HCEC 1CT (cell line): ENCODE data around the gene YARS2.
"Not testable (repeated sequence)": the region's sequence is repeated elsewhere in the genome, so short reads cannot be mapped to it uniquely, and the experiment has no call there.

ENCODE experiments used
- DNase-seq: peaks from one replicate; pipeline ENCODE4 v3.0.0-alpha.2; 2017

The YARS2 gene

DNA sequence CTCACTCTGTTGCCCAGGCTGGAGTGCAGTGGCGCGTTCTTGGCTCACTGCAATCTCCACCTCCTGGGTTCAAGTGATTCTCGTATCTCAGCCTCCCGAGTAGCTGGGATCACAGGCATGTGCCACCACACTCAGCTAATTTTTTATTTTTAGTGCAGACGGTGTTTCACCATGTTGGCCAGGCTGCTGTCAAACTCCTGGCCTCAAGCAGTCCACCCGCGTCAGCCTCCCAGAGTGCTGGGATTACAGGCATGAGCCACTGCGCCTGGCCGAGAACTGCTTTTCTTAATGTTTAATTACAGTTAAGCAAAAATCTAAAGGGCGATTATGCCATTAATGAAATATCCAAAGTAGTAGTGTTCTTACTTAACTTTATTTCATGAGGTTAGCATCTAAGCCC, 13.6 kb downstream of the YARS2 start:
- DNase-seq: no peak

DNA sequence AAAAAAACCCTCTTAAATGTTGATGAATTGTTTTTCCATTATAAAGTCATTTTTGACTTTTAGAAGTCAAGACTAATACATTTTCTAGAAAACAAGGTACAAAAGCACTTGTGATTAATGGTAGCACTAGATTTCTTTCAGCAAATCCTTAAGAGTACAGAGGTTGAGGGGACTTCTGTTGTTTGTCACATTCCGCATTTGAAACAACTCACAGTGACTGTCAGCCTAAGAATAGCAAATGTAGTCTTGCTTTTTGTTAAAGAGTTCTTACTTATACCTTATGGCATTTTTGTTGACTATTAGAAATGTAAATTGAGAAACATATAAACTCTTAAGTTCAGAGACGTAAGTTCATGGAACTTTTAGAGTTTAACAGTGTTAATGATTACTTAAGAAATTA, 16.4 kb downstream of the YARS2 start:
- DNase-seq: no peak

DNA sequence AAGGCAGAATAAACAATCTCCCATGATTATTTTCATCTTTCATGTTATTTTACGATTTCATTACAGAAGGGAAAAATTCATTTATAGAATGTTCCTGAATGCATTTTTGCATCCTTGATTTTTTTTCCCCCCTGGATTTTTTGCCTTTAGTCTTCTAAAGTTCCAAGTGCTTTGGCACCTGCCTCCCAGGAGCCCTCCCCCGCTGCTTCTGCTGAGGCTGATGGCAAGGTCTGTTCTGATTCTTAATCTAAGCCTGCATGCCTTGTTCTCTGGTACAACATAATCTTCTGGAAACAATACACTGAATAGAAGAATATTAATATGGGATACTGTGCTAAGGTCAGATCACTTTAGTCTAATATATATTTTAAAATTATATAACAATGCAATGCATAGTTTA, 18.0 kb downstream of the YARS2 start:
- DNase-seq: no peak

DNA sequence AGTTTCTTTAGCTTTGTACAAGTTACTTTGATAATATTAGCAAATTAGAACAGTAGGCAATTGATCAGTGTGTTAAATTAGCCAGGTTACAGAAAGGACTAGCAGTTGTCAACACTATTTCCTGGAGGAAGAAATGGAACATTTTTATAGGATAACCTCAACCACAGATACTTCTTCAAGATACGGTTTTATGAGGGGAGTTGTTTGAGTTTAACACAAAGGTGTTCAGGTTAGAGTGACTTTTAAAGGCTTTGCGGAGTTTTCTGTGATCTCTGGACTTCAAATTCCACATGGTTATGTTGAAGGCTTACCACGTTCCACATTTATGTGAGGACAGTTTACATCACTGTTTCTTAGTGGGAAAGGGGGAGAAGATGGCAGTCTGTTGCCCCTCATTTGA, 19.3 kb downstream of the YARS2 start:
- DNase-seq: no peak

DNA sequence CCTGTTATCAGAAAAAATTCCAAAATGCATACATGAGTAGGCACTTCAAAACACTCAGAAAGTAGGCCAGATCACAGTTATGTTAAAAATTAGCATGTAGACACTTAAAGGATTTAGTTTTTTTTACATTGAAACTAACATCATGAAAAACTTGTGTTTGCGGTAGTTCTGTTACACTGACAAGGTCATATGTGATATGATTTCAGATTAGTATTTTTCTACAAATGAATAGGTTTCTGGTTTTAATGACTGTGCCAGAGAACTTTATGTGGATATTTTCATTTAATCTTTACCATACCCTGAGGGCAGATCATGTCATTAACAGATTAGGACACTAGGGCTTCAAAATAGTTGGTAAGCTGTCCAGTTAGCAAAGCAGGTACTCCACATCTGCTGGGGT, 20.7 kb downstream of the YARS2 start:
- no peak for DNase-seq

DNA sequence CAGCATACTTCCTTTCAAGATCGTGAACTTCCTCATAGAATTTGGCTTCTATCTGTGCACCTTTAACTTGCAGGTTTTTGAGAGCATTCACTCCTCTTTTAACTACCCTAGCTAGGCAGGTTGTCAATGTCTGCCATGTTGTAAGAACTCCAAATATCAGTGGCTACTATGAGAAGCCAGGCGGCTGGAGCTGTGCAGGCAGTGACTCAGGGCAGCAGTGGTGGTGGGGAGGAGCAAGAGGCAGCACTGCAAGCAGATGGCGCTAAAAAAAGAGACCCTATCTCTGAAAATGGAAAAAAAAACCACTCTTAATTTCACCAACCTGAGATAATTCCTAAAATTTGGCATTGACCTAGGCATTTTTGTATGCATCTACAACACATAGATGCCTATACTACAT, 28.5 kb downstream of the YARS2 start:
- DNase-seq: no peak

DNA sequence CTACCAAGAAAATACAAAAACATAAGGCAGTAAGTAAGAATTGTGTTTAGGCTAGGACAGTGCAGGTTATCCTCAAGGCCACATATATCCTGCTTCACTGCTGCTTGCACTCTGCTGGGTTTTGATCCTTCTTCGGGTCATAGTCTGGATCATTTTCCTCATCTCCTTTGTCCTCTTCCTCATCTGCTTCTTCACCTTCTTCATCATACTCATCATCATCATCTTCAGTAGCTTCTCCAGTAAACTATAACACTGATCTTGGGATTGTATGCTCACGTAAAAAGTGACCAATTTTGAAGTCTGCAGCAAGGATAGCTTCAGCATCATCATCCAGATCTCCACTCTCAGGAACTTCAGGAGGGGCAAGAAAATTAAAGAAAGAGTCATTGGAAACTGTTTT, 29.4 kb downstream of the YARS2 start:
- no peak for DNase-seq

DNA sequence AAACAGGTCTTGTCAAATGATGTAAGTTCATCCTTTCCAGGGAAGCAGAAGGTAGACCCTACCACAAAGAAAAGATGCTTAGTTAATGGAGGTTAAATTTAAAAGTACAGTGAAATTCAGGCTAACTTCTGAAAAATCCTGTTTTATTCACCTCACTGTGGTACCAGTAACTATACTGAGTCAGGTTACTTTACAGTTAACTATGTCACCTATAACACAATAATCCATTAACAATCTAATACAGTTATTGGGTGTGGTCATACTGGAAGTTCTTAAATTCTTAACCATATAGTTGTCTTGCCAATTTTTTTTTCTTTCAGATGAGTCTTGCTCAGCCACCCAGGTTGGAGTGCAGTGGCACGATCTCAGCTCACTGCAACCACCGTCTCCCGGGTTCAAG, 30.4 kb downstream of the YARS2 start:
- DNase-seq: not testable (repeated sequence)

DNA sequence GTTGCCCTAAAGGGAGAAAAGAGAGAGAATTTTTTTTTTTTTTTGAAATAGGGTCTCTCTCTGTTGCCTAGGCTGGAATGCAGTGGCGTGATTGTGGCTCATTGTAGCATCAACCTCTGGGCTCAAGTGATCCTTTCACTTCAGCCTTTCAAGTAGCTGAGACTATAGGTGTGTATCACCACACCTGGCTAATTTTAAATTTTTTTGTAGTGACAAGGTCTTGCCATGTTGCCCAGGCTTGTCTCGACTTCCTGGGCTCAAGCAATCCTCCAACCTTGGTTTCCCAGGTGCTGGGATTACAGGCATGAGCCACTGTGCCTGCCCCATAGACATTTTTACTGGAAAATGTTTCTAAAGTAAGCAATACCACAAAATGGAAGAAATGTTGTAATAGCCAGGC, 36.8 kb downstream of the YARS2 start:
- no peak for DNase-seq

GRCh38 chr12:32714772-32715171, 40.9 kb downstream of the YARS2 start:
- DNase-seq: no peak

DNA sequence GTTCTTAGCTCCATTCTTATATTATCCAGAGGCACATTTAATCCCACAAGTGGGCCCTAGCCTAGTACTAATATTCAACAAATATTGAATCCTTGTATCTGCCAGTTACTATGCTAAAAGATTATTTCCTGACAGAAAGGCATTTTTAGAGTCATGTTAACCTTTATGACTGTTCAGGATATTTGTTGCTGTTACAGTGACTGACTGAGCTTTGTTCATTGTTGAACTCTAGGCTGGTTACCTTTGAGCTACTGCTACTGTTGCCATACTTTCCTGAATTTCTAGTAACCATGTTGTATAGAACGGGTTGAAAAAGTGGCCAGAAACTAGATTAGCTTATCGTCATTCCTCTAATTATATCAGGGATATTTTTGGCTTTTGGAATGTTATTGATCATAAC, 46.8 kb downstream of the YARS2 start:
- no peak for DNase-seq

DNA sequence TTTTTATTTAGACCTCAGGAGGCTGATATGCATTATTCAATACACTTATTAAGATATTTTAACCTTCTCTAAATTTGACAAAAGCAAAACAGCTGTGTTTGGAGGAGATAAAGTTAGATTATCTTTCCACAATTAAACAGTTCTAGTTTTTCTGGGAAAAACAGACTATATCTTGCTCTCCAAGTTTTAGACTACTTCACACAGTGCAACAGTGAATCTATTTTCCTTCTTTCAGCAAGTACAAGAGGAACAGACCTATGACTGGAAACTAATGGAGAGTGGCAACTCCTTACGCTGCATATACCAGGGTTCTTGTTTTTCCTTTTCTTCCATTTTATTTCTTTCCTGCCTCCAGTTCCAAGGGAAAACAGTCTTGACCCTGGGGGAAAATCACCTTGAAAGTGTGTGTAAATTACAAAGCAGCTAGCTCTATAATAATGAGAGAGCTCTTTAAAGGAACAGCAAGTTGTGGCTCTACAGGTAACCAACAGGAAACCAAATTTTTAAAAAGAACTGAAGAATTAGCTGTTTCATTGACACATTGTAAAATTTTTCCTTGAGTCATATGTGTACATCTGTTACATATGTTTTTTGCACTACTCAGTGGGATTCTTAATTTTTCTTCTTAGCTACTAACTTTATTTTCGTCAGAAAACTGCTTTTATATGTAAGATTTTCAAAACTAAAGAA, 49.2 kb downstream of the YARS2 start:
- no peak for DNase-seq

DNA sequence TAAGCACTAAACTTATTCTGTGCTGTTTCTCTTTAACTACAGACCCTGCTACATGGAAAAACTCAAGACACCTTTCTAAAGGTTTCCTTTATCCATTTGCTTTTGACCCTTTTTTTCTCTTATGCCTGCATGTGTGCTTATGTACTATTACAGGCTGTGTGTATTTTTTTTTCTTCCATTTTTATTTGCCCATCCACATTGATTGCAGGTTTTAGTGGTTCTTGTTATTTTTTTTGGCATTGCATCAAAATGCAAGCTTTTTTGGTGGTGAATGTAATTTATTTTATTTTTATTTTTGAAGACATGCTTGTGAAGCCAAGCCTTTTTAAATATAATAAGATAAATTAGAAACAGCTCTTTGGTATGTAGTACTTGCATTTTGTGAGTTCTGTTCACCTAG, 49.9 kb downstream of the YARS2 start:
- no peak for DNase-seq

GRCh38 chr12:32702946-32703345, 52.8 kb downstream of the YARS2 start:
- no peak for DNase-seq

DNA sequence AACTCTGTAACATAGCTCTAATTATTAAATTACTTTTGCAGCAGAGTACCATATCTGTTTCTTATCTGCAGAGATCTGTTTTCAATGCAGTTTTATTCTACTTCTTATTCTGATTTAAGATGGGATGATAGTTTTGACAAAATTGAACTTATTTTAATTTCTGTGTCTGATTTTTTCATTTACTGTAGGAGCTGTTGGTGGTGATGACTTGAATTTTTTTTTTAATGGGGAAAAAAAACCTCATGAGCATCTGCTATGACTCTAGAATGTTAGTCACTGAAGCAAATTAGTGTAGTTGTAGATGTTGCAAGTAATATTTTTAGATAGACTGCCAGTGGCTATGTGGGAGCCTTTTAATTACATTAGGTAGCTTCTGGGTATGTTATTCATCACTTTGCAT, 53.2 kb downstream of the YARS2 start:
- DNase-seq: peak; percentile 7

GRCh38 chr12:32699437-32699836, 56.3 kb downstream of the YARS2 start:
- DNase-seq: not testable (repeated sequence)

GRCh38 chr12:32698285-32698684, 57.4 kb downstream of the YARS2 start:
- no peak for DNase-seq

DNA sequence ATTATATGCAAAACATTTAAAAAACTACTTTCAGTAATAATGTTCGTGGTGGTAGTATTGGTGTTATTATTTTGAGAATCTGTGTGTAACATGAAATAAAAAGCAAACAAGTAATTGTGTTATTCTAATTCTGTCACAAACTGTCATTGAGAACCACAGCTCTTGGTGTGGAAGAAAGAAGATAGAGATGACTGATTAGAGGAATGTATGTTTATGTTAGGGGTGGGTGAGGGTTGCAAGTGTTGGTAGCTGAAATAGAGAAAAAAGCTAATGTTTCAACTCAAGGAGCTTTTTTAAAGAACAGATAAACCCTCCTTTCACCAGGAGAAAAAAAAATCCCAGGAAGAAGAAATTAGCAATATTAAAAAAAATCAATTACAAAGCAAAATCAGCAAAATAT, 58.3 kb downstream of the YARS2 start:
- DNase-seq: no peak
